Activated CD8-positive, alpha-beta memory T cell treated with anti-CD3 and anti-CD28 coated beads, Interleukin-2, amount 10 ng/mL, durations not matched to agents 7 days and 5 days (primary cell): ENCODE results near the gene PODXL2. TPM values are rescaled to one million over a fixed set of nuclear protein-coding genes. Genes with fewer than 3 reads are reported as not detected.
"Not testable (repeated sequence)": the region's sequence is repeated elsewhere in the genome, so short reads cannot be mapped to it uniquely, and the experiment has no call there.

Experiments
- ATAC-seq: fragments of 150-1000 bp; cut with Tn5 transposase; one replicate; pipeline ENCODE4 v1.10.0; 2021; ENCODE audit warnings: moderate library complexity
- CTCF ChIA-PET: fragments of 350-600 bp; sonication (Branson Sonifier 250); formaldehyde crosslinking; loops from one replicate; lab custom pipeline; 2021; ENCODE audit warnings: antibody characterized with exemption; lab: Charles Lee
- DNase-seq: peaks from one replicate; pipeline ENCODE4 v3.0.0-alpha.2; 2020
- H3K27ac Mint-ChIP-seq: one replicate; pipeline ENCODE4 v1.8.0; 2021; ENCODE audit warnings: mild to moderate bottlenecking, mixed read lengths
- H3K27me3 Mint-ChIP-seq: one replicate; pipeline ENCODE4 v1.8.0; 2021; ENCODE audit warnings: mixed read lengths
- H3K36me3 Mint-ChIP-seq: one replicate; pipeline ENCODE4 v1.8.0; 2021; ENCODE audit warnings: mild to moderate bottlenecking, mixed read lengths
- H3K4me1 Mint-ChIP-seq: one replicate; pipeline ENCODE4 v1.8.0; 2021; ENCODE audit warnings: mixed read lengths
- H3K4me3 Mint-ChIP-seq: one replicate; pipeline ENCODE4 v1.8.0; 2021; ENCODE audit warnings: mild to moderate bottlenecking, moderate library complexity, mixed read lengths
- H3K9me3 Mint-ChIP-seq: one replicate; pipeline ENCODE4 v1.8.0; 2022; ENCODE audit warnings: low read depth, mixed read lengths
- total RNA-seq, 2 experiments: library from RNA; stranded (reverse); gene quantifications; one replicate each; pipeline ENCODE4 v1.2.3, GENCODE V29; 2021

The PODXL2 gene
- total RNA-seq, 2 experiments from 2014 or later = 1.4 to 2.2 TPM

GRCh38 chr3:127645371-127646015, 16.5 kb downstream of the PODXL2 start:
- H3K4me1 Mint-ChIP-seq = no peaks in the 10 kb centered on the region
- ATAC-seq = no peak
- H3K9me3 Mint-ChIP-seq = no peaks in the 10 kb centered on the region
- CTCF ChIA-PET = interaction anchor here (1.6 to 1.7 kb wide), 2 partner anchors 9 to 70 kb away, joined by 3 to 6 read pairs; no protein-coding TSS in a partner anchor
- DNase-seq = no peak
- H3K4me3 Mint-ChIP-seq = no peak overlapping the region
- H3K36me3 Mint-ChIP-seq = no peaks in the 10 kb centered on the region
- H3K27ac Mint-ChIP-seq = no peak overlapping the region
- H3K27me3 Mint-ChIP-seq = no peaks in the 10 kb centered on the region

DNA sequence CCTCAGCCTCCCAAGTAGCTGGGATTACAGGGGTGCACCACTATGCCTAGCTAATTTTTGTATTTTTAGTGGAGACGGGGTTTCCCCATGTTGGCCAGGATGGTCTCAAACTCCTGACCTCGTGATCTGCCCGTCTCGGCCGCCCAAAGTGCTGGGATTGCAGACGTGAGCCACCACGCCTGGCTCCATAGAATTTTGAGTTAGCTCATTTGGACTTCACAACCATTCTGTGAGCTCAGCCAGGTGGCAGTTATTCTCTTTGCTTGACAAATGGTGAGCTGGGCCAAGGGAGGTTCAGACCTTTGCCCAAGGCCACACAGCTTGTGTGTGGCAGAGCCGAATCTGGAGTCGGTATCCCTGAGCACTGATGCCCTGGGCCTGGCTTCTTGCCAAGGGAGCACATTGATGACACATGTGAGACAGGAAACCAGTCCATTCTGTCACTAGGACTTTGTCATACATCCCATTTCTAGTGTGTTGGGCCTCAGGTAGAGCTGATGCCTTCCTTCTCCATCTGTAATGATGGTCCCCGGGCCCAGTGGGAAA, 17.6 kb downstream of the PODXL2 start:
- H3K27ac Mint-ChIP-seq = no peak overlapping the region
- ATAC-seq (no peak), DNase-seq (no peak)
- no peak overlapping the region for H3K4me3 Mint-ChIP-seq
- no peaks in the 10 kb centered on the region for H3K27me3 Mint-ChIP-seq
- H3K9me3 Mint-ChIP-seq = no peaks in the 10 kb centered on the region
- H3K36me3 Mint-ChIP-seq = no peaks in the 10 kb centered on the region
- CTCF ChIA-PET = interaction anchor here (0.8 to 1.7 kb wide), 3 partner anchors 10 to 71 kb away, joined by 3 read pairs; no protein-coding TSS in a partner anchor
- no peaks in the 10 kb centered on the region for H3K4me1 Mint-ChIP-seq

DNA sequence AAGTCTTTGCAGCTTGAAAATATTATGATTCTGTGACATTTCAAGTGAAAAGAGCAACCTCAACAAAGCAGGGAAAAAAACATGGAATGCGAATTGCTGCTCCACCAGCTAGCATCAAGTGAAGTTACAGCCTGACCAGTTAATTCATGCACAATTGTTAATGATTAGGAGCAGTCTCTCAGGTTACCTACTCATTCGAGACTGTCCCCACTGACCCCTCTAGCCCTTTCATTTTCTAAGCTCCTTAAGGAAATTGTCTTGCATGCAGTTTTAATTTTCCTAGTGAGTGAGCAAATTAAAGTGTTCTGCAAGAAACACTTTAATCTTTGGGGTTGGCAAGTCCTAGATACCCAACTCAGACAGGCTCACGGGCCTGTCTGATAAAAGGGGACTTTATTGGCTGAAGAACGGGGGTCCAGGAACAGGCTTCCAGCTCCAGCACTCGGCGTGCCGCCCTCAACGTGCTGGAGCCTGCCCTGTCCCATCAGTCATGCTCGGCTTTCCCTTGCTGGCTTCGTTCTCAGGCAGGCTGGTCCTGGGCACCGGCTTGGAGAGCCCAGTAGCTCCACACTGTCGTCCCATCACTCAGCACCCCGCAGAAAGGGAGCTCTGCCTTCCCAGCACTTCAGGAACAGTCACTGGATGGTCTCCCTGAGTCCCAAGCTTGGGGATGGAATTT, 18.3 kb downstream of the PODXL2 start:
- Mint-ChIP-seq H3K27ac (no peak overlapping the region), H3K36me3 (no peaks in the 10 kb centered on the region), H3K9me3 (no peaks in the 10 kb centered on the region), H3K27me3 (no peaks in the 10 kb centered on the region), H3K4me3 (no peak overlapping the region), H3K4me1 (no peaks in the 10 kb centered on the region)
- CTCF ChIA-PET = interaction anchor here (1.1 to 1.2 kb wide), 2 partner anchors 11 to 32 kb away, joined by 3 read pairs; no protein-coding TSS in a partner anchor
- ATAC-seq (no peak), DNase-seq (no peak)

GRCh38 chr3:127647845-127648204, 18.8 kb downstream of the PODXL2 start:
- no peak for ATAC-seq
- H3K36me3 Mint-ChIP-seq = no peaks in the 10 kb centered on the region
- H3K27ac Mint-ChIP-seq = no peak overlapping the region
- CTCF ChIA-PET = interaction anchor here (1.1 to 1.2 kb wide), 2 partner anchors 11 to 32 kb away, joined by 3 read pairs; no protein-coding TSS in a partner anchor
- H3K27me3 Mint-ChIP-seq = no peaks in the 10 kb centered on the region
- no peaks in the 10 kb centered on the region for H3K4me1 Mint-ChIP-seq
- H3K9me3 Mint-ChIP-seq = no peaks in the 10 kb centered on the region
- no peak overlapping the region for H3K4me3 Mint-ChIP-seq
- DNase-seq = no peak

DNA sequence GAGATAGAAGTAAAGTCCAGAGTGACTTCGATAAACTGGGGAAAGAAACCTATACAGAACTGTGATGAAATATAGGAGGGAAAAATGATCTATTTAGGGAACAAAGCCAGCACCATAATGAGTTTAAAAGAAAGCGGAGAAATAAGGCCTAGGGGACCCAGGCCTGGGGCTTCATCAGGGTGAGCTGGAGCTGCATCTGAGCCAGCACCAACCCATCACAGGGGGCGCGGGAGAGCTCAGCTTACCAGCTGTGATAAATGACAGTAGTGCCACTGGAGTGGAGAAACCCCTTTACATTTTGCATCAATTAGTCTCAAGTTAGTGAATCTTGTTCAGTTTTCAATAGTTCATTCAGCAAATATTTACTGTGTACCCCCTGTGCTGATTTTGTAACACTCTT, 21.3 kb downstream of the PODXL2 start:
- CTCF ChIA-PET = interaction anchor here (1.3 to 3.7 kb wide), 3 partner anchors 11 to 179 kb away, joined by 4 to 15 read pairs (median 9); no protein-coding TSS in a partner anchor
- Mint-ChIP-seq H3K4me3 (no peak overlapping the region), H3K27ac (no peak overlapping the region), H3K9me3 (no peaks in the 10 kb centered on the region), H3K27me3 (peaks cover 5% of the 10 kb centered on the region), H3K36me3 (no peaks in the 10 kb centered on the region), H3K4me1 (no peaks in the 10 kb centered on the region)
- DNase-seq (no peak), ATAC-seq (no peak)

DNA sequence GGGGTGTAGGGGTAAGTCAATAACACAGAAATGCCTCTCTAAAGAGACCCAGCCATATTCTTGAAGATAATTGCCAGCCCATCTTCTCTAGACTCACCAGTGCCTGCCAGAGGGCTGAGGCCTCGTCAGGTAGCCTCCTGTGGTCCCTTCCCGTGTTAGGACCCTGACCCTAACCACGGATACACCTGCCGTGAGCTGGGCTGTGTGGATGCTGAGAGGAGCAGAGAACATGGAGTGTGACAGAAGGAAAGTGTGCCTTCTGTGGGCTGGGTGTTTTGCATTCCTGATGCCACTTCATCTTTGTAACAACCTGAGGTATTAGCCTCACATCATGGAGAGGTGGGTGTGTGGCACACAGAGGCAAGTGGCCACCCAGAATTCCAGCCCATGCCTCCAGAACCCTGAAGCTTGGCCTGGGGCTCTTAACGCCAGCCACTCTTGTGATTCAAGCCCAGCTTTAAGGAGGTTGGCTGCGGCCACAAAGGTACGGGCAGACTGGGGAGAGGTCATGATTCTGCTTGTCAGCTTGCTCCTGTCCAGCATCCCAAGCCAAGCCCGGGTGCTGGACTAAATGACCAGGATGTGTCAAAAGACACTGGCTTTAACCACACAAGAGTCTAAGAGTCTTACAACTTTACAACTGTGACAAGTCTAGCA, 22.7 kb downstream of the PODXL2 start:
- no peak for DNase-seq
- Mint-ChIP-seq H3K27ac (no peak overlapping the region), H3K9me3 (no peaks in the 10 kb centered on the region), H3K27me3 (peaks cover 5% of the 10 kb centered on the region), H3K4me1 (no peaks in the 10 kb centered on the region), H3K4me3 (no peak overlapping the region), H3K36me3 (no peaks in the 10 kb centered on the region)
- ATAC-seq = no peak
- CTCF ChIA-PET = interaction anchor here (1.0 to 3.7 kb wide), 10 partner anchors 10 to 181 kb away, joined by 3 to 15 read pairs (median 4); no protein-coding TSS in a partner anchor

GRCh38 chr3:127652246-127652995, 23.4 kb downstream of the PODXL2 start:
- CTCF ChIA-PET = interaction anchor here (1.1 to 3.7 kb wide), 6 partner anchors 9 to 180 kb away, joined by 3 to 15 read pairs (median 6); no protein-coding TSS in a partner anchor
- ATAC-seq = peak; percentile 61
- H3K4me1 Mint-ChIP-seq = no peaks in the 10 kb centered on the region
- no peaks in the 10 kb centered on the region for H3K9me3 Mint-ChIP-seq
- no peak overlapping the region for H3K4me3 Mint-ChIP-seq
- peaks cover 7% of the 10 kb centered on the region for H3K27me3 Mint-ChIP-seq
- no peak overlapping the region for H3K27ac Mint-ChIP-seq
- no peaks in the 10 kb centered on the region for H3K36me3 Mint-ChIP-seq
- no peak for DNase-seq

GRCh38 chr3:127654374-127654773, 25.4 kb downstream of the PODXL2 start:
- H3K9me3 Mint-ChIP-seq = no peaks in the 10 kb centered on the region
- CTCF ChIA-PET = interaction anchor here (1.2 kb wide), 1 partner anchor 18 kb away, joined by 3 read pairs; no protein-coding TSS in a partner anchor
- H3K27ac Mint-ChIP-seq = no peak overlapping the region
- DNase-seq = no peak
- H3K4me3 Mint-ChIP-seq = no peak overlapping the region
- H3K4me1 Mint-ChIP-seq = no peaks in the 10 kb centered on the region
- no peak for ATAC-seq
- no peaks in the 10 kb centered on the region for H3K36me3 Mint-ChIP-seq
- H3K27me3 Mint-ChIP-seq = peaks cover 15% of the 10 kb centered on the region

- CTCF ChIA-PET = interaction anchor here (1.2 kb wide), 1 partner anchor 17 kb away, joined by 3 read pairs; no protein-coding TSS in a partner anchor
- H3K9me3 Mint-ChIP-seq, H3K4me3 Mint-ChIP-seq: not testable (repeated sequence)
These were observed 26.0 kb downstream of the PODXL2 start for GRCh38 chr3:127654993-127655392.

GRCh38 chr3:127655641-127656040, 26.7 kb downstream of the PODXL2 start:
- CTCF ChIA-PET = interaction anchor here (1.2 kb wide), 1 partner anchor 17 kb away, joined by 3 read pairs; no protein-coding TSS in a partner anchor
- peaks cover 15% of the 10 kb centered on the region for H3K27me3 Mint-ChIP-seq
- no peak overlapping the region for H3K4me3 Mint-ChIP-seq
- H3K4me1 Mint-ChIP-seq = no peaks in the 10 kb centered on the region
- ATAC-seq (no peak), DNase-seq (no peak)
- no peak overlapping the region for H3K27ac Mint-ChIP-seq
- no peaks in the 10 kb centered on the region for H3K36me3 Mint-ChIP-seq
- no peaks in the 10 kb centered on the region for H3K9me3 Mint-ChIP-seq

More at GRCh38 chr3:127654993-127655392, 26.0 kb downstream of the PODXL2 start:
- not testable (repeated sequence) for H3K4me1 Mint-ChIP-seq, ATAC-seq, H3K27ac Mint-ChIP-seq, H3K36me3 Mint-ChIP-seq, DNase-seq
- peaks cover 15% of the 10 kb centered on the region for H3K27me3 Mint-ChIP-seq

- CTCF ChIA-PET = no interaction called here
These were observed 27.9 kb downstream of the PODXL2 start for GRCh38 chr3:127656906-127657305.

DNA sequence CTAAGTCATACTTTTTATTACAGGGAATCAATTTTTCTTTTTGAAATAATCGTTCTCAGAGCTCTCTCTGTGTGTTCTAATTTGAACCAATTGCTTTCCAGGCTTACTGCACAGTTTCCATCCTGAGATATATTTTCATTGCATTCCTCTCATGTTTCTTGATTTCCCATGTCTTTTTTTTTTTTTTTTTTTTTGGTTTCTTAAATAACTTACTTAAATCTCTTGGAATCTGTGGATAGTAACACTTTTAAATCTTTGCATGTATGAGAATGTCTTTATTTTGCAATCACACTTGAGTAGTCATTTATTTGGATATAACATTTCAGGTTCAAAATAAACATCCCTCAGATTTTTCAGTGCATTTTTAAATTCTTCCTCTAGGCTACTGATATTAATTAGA, 29.2 kb downstream of the PODXL2 start:
- Mint-ChIP-seq H3K9me3 (no peaks in the 10 kb centered on the region), H3K36me3 (no peaks in the 10 kb centered on the region), H3K4me3 (no peak overlapping the region), H3K27me3 (peaks cover 15% of the 10 kb centered on the region), H3K4me1 (no peaks in the 10 kb centered on the region), H3K27ac (no peak overlapping the region)
- ATAC-seq (no peak), DNase-seq (no peak)
- CTCF ChIA-PET = interaction anchor here (0.7 to 1.3 kb wide), 3 partner anchors 68 to 88 kb away, joined by 3 to 5 read pairs (median 4); partner anchors contain the start of gene TPRA1

More at GRCh38 chr3:127656906-127657305, 27.9 kb downstream of the PODXL2 start:
- no peaks in the 10 kb centered on the region for H3K9me3 Mint-ChIP-seq
- H3K36me3 Mint-ChIP-seq = no peaks in the 10 kb centered on the region
- DNase-seq (no peak), ATAC-seq (no peak)
- peaks cover 15% of the 10 kb centered on the region for H3K27me3 Mint-ChIP-seq
- no peak overlapping the region for H3K4me3 Mint-ChIP-seq
- H3K4me1 Mint-ChIP-seq = no peaks in the 10 kb centered on the region
- H3K27ac Mint-ChIP-seq = no peak overlapping the region
